GM21423 (cell line): ENCODE results near the gene COL5A1.

Source experiments
- ATAC-seq: cut with Tn5 transposase; IDR thresholded peaks from one replicate; pipeline ENCODE4 v1.9.1; 2021; ENCODE audit warnings: mild to moderate bottlenecking, moderate library complexity; ENCODE audit not compliant: unreplicated experiment

COL5A1 gene

DNA sequence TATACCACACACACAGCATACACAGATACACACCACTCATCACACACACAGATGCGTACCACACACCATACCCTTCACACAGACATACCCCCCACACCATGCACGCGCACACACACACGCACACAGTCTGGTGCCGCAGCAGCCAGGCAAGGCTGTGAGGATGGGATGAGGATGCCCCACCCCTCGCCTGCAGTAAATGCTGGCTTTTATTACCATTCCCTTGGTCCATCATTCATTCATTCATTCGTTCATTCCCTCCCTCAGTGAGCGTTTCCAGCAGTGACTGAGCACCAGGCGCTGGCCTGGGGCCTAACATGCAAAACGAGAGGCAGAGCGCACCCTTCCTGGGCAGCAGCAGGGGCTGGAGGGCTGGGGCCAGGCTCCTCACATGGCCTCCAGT, 187.3 kb downstream of the COL5A1 start:
- ATAC-seq = no peak

DNA sequence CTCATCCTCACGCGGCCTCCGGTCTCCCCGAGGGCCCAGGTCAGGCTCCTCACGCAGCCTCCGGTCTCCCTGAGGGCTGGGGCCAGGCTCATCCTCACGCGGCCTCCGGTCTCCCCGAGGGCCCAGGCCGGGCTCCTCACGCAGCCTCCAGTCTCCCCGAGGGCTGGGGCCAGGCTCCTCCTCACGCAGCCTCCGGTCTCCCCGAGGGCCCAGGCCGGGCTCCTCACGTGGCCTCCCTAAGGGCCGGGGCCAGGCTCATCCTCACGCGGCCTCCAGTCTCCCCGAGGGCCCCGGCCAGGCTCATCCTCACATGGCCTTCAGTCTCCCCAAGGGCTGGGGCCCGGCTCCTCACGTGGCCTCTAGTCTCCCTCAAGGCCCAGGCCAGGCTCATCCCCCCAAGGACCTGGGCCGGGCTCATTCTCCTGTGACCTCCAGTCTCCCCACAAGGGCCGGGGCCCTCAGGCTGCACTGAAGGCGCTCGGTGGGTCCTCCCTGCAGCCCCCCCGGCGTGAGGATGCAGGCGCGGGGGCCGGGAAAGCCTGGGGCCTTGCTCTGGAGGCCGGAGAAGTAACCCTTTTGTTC, 187.8 kb downstream of the COL5A1 start:
- no peak for ATAC-seq

DNA sequence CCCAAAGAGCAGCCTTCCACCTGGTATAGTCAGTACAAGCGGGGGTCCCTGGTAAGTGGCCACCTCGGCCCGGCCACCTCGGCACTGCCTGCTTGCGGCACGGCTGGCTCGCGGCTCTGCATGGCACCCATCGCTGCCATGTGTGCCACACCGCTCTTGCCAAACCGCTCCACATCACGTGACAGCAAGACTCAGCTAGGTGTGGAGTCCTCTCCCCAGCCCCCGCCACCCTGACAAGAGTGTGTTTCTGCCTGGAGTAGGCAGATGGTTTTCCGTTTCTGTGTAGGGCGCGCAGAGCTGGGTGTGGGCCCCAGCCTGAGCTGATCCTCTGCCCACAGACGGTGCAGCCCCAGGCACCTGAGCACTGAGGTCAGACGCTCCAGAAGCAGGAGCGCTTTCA, 188.5 kb downstream of the COL5A1 start:
- ATAC-seq = no peak

DNA sequence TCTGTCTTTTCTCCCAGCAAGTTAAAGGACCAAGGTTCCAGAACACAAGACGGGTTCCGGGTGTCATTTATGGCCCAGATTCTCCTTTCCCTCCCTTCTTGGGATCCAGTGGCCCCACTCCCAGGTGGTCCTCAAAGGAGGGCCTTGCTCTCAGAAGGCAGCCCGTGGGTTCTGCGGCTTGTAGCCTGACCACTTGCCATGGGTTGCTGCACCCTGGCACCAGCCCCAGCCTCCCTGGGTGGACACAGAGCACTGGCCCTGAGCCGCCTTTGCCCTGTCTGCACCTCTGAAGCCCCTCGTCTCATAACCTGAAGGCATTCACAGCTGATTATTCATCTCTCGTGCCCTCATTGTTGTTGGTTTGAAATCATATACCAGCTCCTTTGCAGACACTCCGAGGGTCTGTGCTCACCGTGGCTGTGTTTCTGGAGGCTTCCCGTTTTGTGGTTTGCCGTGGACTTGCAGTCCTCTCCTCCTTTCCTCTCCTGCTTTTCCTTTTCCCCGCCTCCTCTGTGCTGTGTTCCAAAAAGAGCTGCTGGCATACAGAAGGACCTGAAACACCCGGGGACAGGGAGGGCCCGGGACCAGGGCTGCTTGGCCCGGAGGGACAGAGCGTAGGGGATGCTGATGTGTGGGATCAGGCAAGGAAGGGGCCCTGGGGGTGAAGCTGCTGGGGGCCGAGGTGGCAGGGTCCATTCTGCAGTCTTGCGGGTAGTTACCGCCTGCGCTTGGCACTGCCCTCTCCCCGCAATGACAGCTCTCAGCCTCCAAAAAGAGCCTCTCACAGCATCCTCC, 189.5 kb downstream of the COL5A1 start:
- ATAC-seq = no peak

DNA sequence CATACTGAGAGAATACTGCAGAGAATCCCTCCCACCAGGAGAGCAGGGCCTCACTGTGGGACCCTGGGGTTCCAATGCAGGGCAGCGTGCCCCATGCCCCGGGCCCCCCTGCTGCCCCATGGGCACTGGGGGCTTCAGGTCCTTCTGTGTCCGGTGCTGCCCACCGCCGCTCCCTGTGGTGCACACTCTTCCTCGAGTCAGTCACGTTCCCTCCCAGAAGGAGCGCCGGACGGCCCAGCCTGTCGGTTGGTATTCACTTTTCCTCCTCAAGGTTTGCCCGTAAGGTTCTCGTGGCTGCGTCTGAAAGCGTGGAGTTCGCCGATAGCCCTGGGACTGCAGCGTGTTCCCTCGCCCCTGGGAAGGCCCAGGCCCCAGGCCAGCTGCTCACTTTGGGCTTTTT, 190.9 kb downstream of the COL5A1 start:
- ATAC-seq = no peak

DNA sequence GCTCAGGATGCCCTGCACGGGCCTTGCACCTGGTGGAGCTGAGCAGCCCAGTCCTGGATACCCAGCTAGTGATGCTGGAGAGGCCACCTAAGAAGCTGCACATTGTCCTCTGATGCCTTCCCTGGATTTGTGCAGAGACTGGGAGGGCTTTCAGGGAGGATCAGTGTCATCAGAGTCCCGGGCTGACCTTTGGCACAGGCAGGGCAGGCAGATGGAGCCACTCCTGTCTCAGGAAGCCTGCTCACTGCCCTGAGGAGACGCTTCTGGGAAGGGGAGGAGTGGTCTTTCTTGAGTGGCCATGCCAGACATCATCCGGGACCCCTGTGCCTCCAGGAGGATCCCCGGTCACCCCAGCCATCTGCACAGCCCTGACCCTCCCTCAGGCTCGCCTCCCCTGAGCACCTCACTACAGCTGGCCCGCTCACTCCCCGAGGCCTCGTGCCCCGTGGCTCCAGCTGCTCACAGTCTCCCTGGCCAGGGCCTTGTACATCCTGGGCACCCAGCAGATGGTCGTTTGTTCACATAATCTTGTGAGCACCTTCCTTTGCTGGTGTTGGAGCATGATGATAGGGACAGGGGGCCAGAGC, 191.8 kb downstream of the COL5A1 start:
- ATAC-seq = no peak

DNA sequence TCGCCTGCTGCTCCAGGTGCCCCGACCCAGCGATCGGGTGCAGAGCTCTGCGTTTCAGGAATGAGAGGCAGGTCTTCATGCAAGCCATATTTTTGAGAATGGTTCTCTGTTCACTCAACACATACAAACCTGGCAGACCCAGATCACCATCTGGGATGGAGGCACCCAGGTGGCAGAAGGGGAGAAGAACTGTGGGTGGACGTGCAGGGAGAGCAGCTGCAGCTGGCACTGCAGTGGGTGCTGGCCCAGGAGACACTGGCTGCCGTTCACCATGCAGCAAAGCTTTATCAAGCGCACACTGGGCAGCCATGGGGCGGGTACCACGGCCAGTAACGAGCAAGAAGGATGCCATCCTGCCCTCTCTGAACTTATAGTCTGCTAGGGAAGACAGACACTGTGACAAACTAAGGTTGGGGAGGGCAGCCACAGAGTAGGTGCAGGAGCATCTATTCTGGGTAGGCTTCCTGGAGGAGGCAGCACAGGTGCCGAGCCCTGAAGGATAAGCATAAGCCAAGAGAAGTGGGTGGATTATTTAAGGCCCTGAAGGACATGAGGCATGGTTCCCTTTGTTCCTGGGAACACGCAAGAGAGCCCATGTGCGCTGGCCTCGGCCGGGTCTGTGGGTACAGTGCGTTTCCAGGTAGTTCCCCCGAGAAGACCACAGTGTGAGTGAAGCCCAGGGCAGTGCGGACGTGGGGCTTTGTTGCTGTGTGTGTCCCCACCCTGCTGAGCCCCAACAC, 192.8 kb downstream of the COL5A1 start:
- ATAC-seq = no peak

DNA sequence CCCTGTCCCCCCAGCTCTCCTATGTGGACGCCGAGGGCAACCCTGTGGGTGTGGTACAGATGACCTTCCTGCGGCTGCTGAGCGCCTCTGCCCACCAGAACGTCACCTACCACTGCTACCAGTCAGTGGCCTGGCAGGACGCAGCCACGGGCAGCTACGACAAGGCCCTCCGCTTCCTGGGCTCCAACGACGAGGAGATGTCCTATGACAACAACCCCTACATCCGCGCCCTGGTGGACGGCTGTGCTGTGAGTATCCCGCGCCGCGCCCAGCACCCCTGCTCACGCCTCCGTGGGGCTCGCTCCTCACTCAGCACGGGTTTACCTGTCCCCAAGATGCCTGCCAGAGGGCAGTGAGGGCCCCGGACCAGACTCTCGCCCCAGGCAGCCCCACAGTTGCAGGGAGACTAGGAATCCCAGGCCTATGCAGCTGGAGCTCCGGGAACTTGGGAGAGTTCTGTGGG, 193.4 kb downstream of the COL5A1 start:
- ATAC-seq = no peak

DNA sequence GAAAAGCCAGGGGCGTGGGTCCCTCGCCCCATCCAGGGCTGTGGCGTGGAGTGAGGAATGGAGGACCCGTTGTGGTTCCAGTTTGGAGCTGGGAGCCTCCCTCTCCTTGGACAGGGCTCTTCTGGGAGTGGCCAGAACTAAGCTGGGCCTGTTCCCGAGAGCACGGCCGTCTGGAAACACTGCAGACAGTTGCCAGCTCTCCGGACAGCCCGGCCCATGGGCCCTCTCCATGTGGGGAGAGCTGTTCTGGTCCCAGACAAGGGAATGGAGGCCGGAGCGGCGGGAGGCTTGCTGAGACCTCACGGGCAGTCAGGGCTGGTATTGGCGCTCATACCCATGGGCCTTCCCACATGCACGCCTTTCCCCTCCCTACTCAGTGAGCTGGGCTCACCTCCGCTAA, 193.8 kb downstream of the COL5A1 start:
- ATAC-seq = no peak

DNA sequence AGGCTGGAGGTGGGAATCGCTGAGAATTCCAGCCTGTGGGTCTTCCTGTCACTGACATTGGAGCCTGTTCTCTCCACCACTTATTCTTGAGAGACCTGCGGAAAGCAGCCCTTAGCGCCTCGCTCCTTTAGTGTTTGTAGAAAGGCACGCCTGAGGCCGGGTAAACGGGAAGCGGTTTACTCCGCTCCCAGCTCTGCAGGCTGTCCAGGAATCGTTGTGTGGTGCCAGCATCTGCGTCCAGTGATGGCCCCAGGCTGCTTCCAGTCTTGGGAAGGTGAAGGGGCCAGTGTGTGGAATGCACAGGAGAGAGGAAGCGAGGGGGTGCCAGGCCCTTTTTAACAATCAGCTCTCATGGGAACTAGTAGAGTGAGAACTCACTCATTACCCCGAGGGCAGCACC, 194.4 kb downstream of the COL5A1 start:
- ATAC-seq = no peak

DNA sequence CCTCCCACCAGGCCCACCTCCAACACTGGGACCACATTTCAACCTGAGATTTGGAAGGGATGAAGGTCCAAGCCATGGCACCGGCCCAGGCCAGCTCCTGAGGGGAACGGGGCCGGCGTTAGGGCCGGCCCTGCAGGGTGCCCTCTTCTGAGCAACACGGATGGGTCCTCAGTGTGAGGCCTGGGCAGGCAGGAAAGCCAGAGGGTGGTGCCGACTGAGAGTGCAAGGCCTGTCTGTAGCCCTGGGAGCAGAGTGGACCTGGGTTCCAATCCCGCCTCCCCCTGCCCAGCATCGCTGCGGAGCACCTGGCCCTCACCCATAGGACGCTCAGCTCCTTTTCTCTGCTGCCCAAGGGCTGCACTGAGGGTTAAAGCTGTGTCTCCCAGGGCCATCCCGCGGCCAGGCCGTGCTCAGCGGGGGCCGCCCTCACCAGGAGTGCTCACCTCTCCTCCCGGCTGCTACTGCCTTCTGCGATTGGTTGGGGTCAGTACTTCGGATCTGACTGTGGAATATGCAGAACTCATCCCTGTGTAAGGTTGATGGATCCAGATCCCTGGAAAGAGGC, 194.9 kb downstream of the COL5A1 start:
- ATAC-seq = no peak

DNA sequence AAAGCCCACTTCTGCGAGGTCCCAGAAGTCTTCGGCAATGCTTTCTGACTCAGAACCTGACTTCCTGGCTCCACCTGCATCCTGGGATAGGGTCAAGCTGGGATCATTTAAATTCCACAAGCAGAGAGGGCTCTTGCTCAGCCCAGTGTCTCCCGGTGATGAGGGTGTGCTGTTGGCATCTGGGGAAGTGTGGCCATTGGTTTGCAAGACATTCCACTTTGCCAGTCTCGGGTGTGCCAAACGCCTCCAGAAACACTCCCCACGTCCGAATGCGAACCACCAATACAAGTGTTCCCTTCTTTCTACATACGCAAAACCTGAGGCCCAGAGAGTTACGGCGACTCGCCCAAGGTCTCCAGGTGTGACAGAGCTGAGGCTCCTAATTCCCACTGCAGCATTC, 195.9 kb downstream of the COL5A1 start:
- no peak for ATAC-seq

DNA sequence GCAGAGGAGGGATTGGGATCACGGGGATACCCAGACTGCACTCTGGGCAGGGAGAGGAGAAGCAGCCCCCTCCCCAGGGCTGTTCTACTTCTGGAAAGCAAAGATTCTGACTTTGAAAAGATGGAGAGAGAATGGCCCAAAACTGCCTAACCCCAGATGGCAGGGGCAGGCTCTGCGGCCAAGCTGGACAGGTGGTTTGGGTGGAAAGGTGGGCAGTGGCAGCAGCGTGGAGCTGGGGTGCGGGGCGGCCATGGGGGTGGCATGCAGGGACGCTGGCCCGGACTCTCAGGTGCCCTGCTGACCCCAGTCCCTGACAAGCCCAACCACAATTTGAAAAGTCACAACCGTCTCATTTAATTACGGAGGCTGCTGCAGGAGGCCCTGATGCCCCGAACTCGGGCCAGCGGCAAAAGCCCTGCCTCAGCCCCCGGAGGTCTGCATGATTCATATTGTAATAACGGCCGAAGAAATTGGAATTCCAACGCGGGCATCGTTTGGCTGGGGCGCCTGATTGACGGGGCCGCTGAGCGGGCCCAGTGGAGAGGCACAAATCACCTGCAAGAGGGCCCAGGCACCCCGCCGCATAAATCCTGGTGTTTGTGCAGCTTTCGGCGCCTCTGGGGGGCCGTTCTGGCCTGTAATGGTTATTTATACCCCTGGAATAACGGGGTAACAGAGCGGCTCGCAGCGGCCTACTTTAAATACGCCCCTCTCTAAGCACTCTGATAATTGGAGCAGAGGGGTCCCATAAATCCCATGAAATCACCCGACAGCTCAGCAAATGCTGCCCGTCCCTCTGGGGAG, 197.2 kb downstream of the COL5A1 start:
- ATAC-seq = no peak

DNA sequence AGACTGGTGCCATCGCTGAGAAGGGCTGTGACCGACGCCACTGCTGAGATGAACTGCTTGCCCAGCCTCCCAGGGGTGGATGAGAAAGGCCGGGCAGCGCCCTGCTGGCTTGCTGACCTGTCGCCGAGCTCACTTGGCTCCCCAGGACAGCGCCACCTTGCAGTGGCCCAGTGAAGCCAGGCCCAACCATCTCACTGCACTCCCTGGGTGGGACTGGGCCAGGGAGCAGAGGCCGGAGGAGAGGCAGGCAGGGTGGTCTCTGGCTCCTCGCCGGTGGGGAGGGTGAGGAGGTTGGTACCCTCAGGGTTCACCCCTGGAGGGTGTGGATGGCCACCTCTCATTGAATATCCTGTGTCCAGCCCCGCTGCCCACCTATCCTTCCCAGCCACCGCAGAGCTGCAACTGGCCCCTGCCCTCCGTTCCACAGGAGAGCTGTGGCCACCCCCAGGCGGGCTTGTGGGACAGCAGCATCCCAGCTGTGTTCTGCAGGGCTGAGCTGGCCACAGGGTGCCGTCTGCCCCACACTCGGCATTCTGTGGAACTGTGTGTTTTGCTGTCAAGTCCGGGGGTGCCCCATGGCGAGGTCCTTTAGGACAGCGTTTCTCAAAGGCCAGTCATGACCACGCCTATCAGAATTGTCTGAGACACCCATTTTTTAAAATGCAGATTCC, 198.0 kb downstream of the COL5A1 start:
- no peak for ATAC-seq

DNA sequence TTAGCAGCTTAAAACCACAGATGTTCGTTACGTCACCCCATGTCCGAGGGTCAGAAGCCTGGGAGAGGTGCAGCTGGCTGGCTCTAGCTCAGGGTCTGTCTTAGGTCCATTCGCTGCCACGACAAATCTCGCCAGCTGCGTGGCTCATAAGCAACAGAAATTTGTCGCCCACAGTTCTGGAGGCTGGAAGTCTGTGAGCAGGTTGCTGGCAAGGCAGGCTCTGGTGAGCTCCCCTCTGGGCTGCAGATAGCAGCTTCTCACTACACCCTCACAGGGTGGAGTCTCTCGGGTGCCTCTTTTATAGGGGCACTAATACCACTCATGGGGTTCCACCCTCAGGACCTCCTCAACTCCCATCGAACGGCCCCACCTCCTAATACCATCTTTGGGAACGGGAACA, 198.9 kb downstream of the COL5A1 start:
- no peak for ATAC-seq

DNA sequence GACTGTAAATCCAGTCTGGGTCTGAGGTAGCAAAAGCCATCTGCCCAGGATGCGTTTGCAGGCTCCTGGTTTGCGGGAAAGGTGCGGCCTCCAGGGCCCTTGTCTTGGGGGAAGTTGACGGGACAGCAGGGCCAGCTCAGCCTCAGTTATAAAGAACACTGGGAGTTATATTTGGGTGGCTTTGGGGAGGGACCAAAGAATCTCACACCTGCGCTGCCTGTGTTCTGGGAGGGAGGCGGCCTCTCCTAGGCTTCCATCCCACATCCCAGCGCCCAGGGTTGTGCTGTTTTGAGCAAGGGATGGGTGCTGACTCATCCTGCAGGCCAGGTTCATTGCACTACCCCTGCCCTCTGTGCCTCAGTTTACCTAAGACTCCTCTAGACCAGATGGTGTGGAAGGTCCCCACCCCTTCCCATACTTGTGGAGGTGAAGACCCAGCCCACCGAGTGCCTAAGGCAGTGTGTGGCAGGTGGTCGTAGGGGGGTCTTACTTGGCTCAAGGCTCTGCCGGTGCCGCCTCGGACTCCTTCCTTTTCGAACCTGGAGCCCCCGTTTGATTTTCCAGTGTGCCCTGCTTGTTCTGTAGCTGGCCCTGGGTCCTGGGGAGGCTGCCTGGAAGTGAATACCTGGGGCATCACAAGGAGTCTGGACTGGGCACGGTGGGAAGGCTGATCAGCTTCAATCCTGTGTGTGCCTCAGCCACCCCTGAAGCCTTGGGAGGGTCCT, 199.7 kb downstream of the COL5A1 start:
- ATAC-seq = no peak

DNA sequence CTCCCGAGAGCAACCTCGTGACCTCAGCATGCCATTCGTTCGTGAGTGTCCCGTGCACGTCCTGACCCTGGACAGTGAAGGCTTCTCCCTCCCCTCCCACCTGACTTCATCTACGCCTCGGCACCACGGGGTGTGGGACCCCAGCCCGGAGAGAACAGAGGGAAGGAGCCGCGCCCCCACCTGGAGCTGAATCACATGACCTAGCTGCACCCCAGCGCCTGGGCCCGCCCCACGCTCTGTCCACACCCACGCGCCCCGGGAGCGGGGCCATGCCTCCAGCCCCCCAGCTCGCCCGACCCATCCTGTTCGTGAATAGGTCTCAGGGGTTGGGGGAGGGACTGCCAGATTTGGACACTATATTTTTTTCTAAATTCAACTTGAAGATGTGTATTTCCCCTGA, 200.7 kb downstream of the COL5A1 start:
- ATAC-seq = no peak

DNA sequence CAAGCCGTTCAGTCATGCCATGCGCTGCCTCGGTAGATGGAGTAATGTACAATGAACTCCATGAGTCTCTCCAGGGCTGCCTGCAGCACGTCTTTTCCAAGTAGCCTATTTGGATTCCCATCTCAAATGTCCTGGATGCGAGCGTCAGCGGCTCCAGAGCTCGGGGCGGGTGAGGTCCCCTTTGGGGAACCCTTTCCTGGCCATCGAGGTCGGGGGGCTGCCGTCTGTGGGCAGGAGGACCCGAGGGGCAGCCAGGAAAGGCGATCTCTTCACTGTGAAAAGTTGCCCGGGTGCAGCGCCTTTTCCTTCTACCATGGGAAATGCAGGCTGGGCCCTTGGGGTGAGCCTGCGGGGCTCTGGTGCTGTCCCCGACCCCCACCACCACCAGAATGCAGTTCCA, 202.1 kb downstream of the COL5A1 start:
- ATAC-seq = no peak

DNA sequence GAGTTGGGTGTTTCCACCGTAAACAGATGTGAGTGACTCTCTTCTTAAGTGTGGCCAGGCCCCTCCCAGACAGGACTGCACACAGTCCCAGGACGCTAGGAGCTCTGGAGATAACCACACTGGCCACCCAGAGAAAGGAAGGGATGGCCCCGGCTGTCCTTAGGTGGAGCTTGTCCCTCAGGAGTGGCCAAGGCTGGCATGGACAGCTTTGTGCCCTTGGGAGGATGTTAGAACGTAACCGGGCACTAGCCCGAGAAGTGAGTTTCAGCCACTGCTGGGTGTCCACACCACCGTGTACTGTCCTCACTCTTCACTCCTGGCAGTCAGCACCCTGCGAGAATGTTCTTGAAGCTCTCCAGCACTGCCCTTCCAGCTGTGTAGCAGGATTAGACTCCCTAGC, 203.2 kb downstream of the COL5A1 start:
- ATAC-seq = no peak
